ENCODE results near the gene CUL4A.

The CUL4A gene

GRCh38 chr13:113182046-113182445 lies 27.4 kb upstream of the CUL4A start:
- no peak for DNase-seq

GRCh38 chr13:113183450-113184129 lies 25.8 kb upstream of the CUL4A start:
- DNase-seq = no peak

- peak; percentile 41 for DNase-seq
Measured at GRCh38 chr13:113184568-113185440, 24.6 kb upstream of the CUL4A start.

- no peak for DNase-seq
Measured at GRCh38 chr13:113186061-113186900, 23.1 kb upstream of the CUL4A start.

GRCh38 chr13:113187263-113187669 lies 22.1 kb upstream of the CUL4A start:
- peak; percentile 59 for DNase-seq

GRCh38 chr13:113187883-113188665 lies 21.3 kb upstream of the CUL4A start:
- DNase-seq = no peak

GRCh38 chr13:113190181-113190580 lies 19.2 kb upstream of the CUL4A start:
- no peak for DNase-seq

- no peak for DNase-seq
Measured at GRCh38 chr13:113192279-113192678, 17.1 kb upstream of the CUL4A start.

- DNase-seq = no peak
Measured at GRCh38 chr13:113192902-113193301, 16.5 kb upstream of the CUL4A start.

GRCh38 chr13:113195360-113195759 lies 14.1 kb upstream of the CUL4A start:
- no peak for DNase-seq

- no peak for DNase-seq
Measured at GRCh38 chr13:113196970-113197737, 12.3 kb upstream of the CUL4A start.

- no peak for DNase-seq
Measured at GRCh38 chr13:113201815-113202214, 7.6 kb upstream of the CUL4A start.

GRCh38 chr13:113202912-113203311 lies 6.5 kb upstream of the CUL4A start:
- DNase-seq = no peak

- no peak for DNase-seq
Measured at GRCh38 chr13:113203507-113204377, 5.7 kb upstream of the CUL4A start.

- DNase-seq = no peak
Measured at GRCh38 chr13:113204378-113204734, 5.1 kb upstream of the CUL4A start.

- DNase-seq = no peak
Measured at GRCh38 chr13:113205428-113205931, 3.9 kb upstream of the CUL4A start.

- DNase-seq = no peak
Measured at GRCh38 chr13:113207460-113207859, 2.0 kb upstream of the CUL4A start.

GRCh38 chr13:113207890-113208420 lies 1.5 kb upstream of the CUL4A start:
- DNase-seq = no peak

- peak; percentile 90 for DNase-seq
Measured at GRCh38 chr13:113208421-113209335, 735 bp upstream of the CUL4A start, which contains the start of gene PCID2. TSS of gene PCID2 (minus strand) at chr13:113208669. CDS start at chr13:113208634, 35 bp downstream.

All from CD4-positive, alpha-beta T cell treated with Interleukin-6 for 4 hours (primary cell).